AML-193 (cell line): ENCODE data around the gene GABRB1.

Experiments used
- DNase-seq, 2 experiments: peaks; one replicate each; lab custom pipeline; 2025; lab: John Stamatoyannopoulos, UW

The GABRB1 gene

GRCh38 chr4:47469951-47470350 lies 438.6 kb downstream of the GABRB1 start:
- DNase-seq: no peak

DNA sequence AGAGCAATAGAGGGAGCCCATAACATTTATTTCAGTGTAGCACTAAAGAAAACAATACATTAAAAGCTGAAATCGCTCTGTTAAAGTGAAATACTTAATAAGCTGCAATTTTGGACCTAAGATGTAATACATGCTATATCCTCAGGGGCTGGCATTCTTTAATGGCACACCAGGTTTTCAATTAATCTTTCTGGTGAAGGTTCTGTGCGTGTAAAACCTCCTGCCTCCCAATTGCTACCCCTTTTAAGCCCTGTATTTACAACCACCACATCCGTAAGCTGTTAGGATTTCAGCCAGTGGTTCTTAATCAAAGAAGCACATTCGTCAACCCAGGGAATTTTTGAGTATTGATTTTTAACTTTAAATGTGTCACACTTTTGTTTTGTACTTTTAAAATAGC lies 439.7 kb downstream of the GABRB1 start:
- DNase-seq: no peak

- no peak for DNase-seq
Observed at GRCh38 chr4:47471591-47471990, 440.2 kb downstream of the GABRB1 start.

- no peak for DNase-seq
Observed at GRCh38 chr4:47473141-47473750, 441.9 kb downstream of the GABRB1 start.

- no peak for DNase-seq
Observed at GRCh38 chr4:47474799-47475198, 443.4 kb downstream of the GABRB1 start.

DNA sequence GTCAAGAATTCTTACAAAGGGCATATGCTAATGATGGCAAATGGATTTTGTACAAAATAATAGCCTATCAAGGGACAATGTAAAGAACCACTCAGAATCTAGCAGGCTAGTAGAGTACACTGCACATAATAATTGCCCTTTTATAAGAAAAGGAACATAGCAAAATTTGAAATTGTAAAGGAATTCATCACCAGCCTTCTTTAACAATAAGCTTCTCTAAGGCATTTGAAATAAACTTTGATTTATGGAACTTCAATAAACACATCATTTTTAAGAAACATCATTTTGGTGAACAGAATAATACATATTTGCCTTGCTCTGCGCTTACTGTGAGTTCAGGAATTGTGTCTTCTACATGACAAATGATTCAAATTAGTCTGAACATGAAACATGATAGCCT lies 444.0 kb downstream of the GABRB1 start:
- DNase-seq: no peak
